Measurements from ENCODE around the gene ARX.

Gene ARX

GRCh38 chrX:25016938-25017598 lies 1.3 kb upstream of the ARX start:
- no peak for DNase-seq

DNA sequence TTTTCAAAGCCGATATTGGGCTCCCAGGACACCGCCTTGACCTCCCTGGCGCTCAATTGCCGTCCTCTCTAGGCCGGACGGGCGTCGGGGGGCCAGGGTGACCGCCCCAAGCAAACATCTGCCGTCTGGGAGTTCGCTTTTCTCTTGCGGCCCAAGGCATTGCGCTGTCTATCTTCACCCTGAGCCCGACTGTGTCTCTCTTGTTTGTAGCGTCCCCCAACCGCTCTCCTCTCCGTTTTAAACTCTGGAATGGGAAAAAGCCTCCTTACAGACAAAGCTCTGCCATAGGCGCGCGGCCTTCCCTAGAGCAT lies 551 bp upstream of the ARX start:
- DNase-seq: no peak

DNA sequence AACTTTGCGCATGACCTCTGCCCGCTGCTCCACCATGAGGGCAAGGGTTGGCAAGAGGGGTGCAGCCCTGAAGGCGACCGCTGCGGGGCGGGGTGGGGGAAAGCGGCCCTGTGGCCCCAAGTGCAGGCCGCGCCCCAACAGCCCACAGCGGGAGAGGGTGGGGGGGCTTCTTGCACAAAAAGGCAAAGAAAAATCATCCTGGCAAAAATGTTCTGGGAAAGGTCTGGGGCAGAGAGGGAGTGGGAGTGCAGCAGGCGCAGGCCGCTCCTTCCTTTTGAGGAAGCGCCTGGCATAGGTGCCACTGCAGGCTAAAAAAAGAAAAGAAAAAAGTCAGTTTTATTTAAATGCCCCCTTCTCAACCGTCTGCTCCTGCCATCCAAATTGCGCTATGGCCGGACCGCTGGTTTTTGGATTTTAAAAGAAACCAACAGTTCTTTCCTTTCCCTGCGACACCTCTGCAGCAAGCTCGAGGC lies 1.4 kb downstream of the ARX start:
- DNase-seq: no peak

GRCh38 chrX:25013632-25014365 lies 2.0 kb downstream of the ARX start:
- no peak for DNase-seq

DNA sequence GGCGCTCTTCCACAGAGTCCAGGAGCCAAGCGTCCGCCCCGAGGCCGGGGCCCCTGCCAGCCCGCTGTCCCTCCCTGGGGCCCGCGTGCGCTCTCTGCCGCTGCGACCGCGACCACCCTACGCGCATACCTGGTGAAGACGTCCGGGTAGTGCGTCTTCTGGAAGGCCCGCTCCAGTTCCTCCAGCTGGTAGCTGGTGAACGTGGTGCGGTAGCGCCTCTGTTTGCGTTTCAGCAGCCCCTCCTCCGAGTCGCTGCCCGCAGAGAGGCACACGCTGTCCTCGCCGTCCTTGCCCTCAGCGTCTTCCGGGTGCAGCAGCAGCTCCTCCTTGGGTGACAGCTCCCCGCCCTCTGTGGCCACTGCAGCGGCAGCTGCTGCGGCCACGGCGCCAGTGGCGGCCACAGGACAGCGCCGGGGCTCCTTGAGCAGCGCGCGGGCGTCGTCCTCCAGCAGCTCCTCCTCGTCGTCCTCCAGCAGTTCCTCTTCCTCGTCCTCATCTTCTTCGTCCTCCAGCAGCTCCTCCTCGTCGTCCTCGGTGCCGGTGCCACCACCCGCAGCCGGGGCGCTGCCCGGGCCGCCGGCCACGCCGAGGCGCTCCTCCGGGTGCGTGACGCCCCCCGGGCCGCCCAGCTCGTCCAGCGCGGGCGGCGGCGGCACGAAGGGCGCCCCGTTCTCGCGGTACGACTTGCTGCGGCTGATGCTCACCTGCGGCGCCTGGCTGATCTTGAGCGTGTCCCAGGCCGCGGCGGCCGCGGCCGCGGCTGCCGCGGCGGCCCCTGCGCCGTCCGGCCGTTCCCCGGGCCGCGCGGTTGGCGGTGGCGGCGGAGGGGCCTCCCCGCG lies 2.8 kb downstream of the ARX start:
- DNase-seq: peak in 1 of 5 experiments; percentile 48

DNA sequence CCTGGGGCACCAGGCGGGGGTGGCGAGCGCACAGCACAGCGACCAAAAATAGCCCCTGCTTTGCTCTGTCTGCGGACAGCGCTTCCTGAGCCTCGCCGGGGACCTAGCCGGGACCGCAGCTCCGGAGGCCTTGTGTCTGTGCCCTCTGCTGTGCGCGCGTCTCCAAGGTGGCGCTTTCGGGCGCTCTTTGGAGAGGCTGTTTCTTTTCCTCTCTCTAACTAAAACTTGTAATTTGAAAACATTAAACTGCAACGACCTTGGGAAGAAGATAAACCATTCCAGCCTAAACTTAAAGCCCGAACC lies 3.4 kb downstream of the ARX start:
- DNase-seq: peak in 1 of 5 experiments; percentile 43

- no peak for DNase-seq
These were observed 4.0 kb downstream of the ARX start for GRCh38 chrX:25011589-25012432.

DNA sequence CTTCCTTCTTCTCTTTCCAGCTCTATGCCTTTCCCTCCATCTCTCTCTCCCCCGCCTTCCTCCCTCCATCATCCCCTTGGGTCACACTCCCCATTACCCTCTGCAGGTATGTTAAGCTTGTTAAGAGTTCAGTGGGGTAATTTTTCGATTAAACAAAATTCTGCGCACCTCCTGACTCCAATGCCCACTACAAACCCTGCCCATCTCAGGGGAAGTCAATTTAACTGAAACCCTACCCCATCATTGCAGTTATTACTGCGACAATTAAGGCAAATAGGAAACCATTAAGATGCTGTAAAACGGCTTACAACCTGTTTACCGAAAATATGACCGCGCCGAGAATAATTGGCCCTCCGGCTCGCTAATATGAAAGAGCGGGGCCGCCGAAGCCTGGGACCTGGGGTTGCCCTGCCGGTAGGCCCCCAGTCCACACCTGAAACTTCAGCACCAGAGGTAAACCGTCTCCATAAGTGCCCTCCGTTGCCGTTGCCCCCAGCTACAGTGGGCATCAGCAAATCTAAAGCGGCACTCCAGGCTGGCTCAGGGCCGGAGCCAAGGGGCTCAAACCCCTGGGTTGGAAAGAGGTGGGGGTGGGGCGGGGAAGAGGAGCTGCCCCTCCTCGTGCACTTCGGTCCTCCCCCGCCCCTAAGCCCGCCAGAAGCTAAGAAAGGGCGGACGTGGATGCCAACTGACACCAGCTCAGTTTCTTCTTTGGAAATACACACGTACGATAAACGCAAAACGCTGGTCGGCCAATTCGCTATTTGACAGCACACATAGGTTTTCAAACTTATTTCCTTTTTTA lies 4.8 kb downstream of the ARX start:
- DNase-seq: no peak

GRCh38 chrX:25009407-25009806 lies 6.4 kb downstream of the ARX start:
- DNase-seq: no peak

- no peak for DNase-seq
These were observed 8.4 kb downstream of the ARX start for GRCh38 chrX:25007059-25008053.

DNA sequence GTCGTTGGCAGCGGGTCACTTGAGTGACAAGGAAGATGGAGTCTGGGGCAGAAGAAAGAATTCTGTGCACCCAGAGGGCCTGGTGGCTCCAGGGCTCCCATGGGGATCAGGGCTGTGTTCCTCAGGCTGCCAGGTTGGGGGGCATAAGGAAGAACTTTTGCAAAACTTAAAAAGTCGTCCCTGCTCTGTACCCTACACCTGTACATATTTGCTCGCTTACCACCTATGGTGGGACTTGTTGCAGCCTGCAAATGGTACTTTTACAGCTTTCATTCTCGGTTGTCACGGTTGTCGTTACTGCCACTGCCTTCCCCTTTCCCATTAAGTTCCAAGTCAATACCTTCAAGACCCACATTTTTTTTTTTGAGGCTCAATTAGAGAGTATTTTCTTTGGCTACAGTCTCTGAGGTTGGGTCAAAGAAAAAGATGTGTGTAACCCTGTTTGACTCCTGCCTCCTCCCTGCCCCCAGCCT lies 9.1 kb downstream of the ARX start:
- DNase-seq: no peak

DNA sequence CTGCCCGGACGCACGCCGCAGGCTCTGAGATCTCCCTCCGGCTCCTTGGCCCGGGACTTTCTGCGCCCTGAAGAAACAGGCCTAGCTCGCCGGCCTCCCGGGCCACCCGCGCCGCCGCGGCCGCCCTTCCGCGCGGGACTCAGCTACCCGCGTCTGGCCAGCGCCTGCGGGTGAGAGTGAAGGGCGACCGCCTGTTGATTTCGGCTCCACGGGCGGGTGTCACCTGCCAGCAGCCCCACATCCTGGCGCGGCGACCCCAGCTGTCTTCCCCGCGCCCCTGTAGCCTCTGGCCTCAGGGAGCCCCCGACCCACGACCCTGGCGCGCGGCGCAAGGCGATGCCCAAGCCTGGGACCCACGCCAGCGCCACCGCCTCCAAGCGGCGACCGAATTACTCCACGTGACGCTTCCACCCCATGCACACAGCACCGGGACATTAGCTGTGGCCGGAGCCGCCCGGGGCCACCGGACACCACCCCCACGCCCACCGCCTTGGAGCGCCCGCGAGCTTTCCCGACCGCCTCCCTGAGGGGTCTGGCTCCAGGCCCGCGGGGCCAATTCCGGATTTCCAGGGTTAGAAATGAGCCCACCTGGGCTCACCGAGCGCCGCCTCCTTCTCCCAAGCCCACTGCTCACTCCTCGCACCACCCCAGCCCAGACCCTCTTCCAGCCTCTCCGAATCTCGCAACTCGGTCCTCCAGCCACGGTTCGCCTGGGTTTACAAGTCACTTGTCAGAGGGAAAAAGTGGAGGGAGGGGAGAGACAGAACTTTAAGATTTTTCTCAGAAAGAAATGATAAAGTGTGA lies 10.2 kb downstream of the ARX start:
- DNase-seq: no peak

DNA sequence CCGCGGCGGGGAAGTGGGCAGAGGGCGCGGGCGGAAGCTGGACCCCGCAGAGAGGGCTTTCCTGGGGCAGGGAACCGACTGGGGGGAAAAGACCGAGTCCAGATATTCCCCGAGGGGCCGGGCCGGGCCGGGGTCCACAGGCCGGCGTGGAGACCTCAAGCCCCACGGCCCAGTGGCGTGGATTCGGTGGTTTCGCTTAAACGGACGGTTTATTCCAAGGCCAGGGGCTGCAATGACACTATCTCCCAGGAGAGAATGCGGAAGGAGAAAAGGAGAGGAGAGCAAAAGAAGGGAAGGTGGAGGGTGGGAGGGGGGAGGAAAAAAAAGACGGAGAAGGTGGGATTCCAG lies 10.8 kb downstream of the ARX start:
- no peak for DNase-seq

- no peak for DNase-seq
These were observed 11.2 kb downstream of the ARX start for GRCh38 chrX:25004485-25005032.

DNA sequence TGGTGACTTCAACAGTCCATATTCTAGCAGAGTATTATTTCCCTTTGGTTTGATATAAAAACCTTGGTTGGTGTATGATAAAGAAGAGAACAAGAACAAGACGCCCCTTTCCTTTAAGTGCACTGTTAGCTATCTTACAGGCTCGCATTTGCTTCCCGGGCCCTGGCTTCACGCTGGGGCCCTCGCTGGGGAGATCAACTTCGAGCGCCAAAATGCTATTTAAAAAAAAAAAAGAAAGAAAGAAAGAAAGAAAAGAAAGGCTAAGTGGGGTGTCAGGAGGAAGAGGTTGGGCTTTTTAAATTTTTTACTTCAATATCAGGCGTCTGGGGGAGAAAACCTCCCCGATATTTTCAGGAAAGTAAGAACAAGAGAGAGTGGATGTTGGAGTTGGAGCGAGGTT lies 11.7 kb downstream of the ARX start:
- no peak for DNase-seq

- no peak for DNase-seq
These were observed 12.5 kb downstream of the ARX start for GRCh38 chrX:25003066-25003849.

- no peak for DNase-seq
These were observed 13.1 kb downstream of the ARX start for GRCh38 chrX:25002661-25003020.

DNA sequence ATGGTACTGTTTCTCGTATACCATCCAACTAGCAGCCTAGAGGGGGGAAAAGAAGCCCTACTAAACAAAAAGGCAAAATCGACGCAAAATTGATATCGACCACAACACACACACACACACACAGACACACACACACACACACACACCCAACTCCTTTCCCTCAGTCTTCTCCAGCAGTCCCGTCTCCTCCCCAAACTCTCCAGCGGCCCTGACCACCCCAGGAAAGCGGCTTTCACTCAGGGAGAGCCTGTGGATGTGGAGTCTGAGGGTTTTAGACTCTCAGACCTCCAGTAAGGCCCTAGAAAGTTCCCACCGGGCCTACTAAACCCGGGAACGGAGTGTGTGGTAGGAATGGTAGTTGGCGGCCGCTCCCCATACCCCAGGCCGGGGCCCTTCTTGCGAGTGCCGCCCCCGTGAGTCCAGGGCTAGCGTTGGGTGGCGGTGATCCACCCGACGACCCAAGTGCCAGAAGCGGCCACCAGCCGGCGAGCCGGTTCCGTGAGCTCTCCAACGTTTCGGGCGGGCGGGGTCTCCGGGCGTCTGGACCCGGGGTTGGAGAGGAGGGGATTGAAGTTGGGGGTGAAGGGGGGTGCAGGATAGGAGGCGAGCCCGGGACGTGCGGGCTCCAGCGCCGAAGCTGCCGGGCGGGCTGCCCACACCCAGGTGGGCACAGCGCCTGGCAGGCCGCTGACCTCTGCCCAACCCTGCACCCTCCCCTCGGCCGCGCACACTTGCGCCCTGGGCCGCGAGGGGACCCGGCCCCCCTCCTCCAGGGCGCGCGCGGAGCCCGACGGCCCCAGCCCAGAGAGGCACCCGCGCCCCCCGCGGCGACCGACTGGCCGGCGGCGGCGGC lies 13.7 kb downstream of the ARX start:
- DNase-seq: no peak
